HG02852 (cell line): Measurements from ENCODE around the gene HIPK2.
A peak's percentile ranks its signal among the peaks of the same experiment; 100 is the strongest.

Experiments
- ATAC-seq: cut with Tn5 transposase; IDR thresholded peaks from one replicate; pipeline ENCODE4 v1.9.1; 2021; ENCODE audit warnings: mild to moderate bottlenecking, moderate library complexity; ENCODE audit not compliant: unreplicated experiment

Gene HIPK2

GRCh38 chr7:139737221-139738100 lies 40.3 kb downstream of the HIPK2 start:
- no peak for ATAC-seq

- no peak for ATAC-seq
These were observed 41.7 kb downstream of the HIPK2 start for GRCh38 chr7:139735912-139736595.

GRCh38 chr7:139735466-139735865 lies 42.3 kb downstream of the HIPK2 start:
- ATAC-seq: no peak

GRCh38 chr7:139734395-139734794 lies 43.4 kb downstream of the HIPK2 start:
- ATAC-seq: no peak

- ATAC-seq: no peak
These were observed 44.0 kb downstream of the HIPK2 start for GRCh38 chr7:139733751-139734150.

GRCh38 chr7:139732471-139733167 lies 45.2 kb downstream of the HIPK2 start:
- ATAC-seq: no peak

GRCh38 chr7:139731802-139732470 lies 45.9 kb downstream of the HIPK2 start:
- no peak for ATAC-seq

- peak; percentile 80 for ATAC-seq
These were observed 46.8 kb downstream of the HIPK2 start for GRCh38 chr7:139730746-139731612.

GRCh38 chr7:139728203-139728602 lies 49.6 kb downstream of the HIPK2 start:
- no peak for ATAC-seq

GRCh38 chr7:139727151-139727705 lies 50.6 kb downstream of the HIPK2 start:
- no peak for ATAC-seq

GRCh38 chr7:139726485-139726869 lies 51.3 kb downstream of the HIPK2 start:
- ATAC-seq: no peak

- no peak for ATAC-seq
These were observed 51.8 kb downstream of the HIPK2 start for GRCh38 chr7:139725858-139726484.

- peak; percentile 74 for ATAC-seq
These were observed 52.7 kb downstream of the HIPK2 start for GRCh38 chr7:139725077-139725476.

- no peak for ATAC-seq
These were observed 55.2 kb downstream of the HIPK2 start for GRCh38 chr7:139722604-139723003.

- ATAC-seq: no peak
These were observed 56.0 kb downstream of the HIPK2 start for GRCh38 chr7:139721821-139722220.

- no peak for ATAC-seq
These were observed 56.4 kb downstream of the HIPK2 start for GRCh38 chr7:139721417-139721816.

- peak; percentile 52 for ATAC-seq
These were observed 57.0 kb downstream of the HIPK2 start for GRCh38 chr7:139720705-139721231.

GRCh38 chr7:139720186-139720585 lies 57.6 kb downstream of the HIPK2 start:
- ATAC-seq: no peak

GRCh38 chr7:139718859-139719258 lies 58.9 kb downstream of the HIPK2 start:
- no peak for ATAC-seq
